Activated T-cell treated with anti-CD3 and anti-CD28 coated beads for 48 hours (primary cell): ENCODE results near the gene CACNB4.
"Not testable (repeated sequence)": the region's sequence is repeated elsewhere in the genome, so short reads cannot be mapped to it uniquely, and the experiment has no call there.

Source experiments
- DNase-seq: peaks from one replicate; pipeline ENCODE4 v3.0.0-alpha.2; 2020; ENCODE audit warnings: low read depth

Gene CACNB4

GRCh38 chr2:152019732-152020131 is 79.1 kb downstream of the CACNB4 start:
- no peak for DNase-seq

- DNase-seq: no peak
Observed at GRCh38 chr2:152016181-152017120, 82.4 kb downstream of the CACNB4 start.

GRCh38 chr2:152015552-152015951 is 83.3 kb downstream of the CACNB4 start:
- DNase-seq: no peak

GRCh38 chr2:152012697-152013096 is 86.1 kb downstream of the CACNB4 start:
- no peak for DNase-seq

GRCh38 chr2:152011724-152012123 is 87.1 kb downstream of the CACNB4 start:
- no peak for DNase-seq

- DNase-seq: no peak
Observed at GRCh38 chr2:152005607-152006006, 93.2 kb downstream of the CACNB4 start.

GRCh38 chr2:152003283-152003682 is 95.6 kb downstream of the CACNB4 start:
- DNase-seq: not testable (repeated sequence)

GRCh38 chr2:151999053-151999452 is 99.8 kb downstream of the CACNB4 start:
- DNase-seq: peak; percentile 26

- no peak for DNase-seq
Observed at GRCh38 chr2:151996243-151997003, 102.4 kb downstream of the CACNB4 start.

- no peak for DNase-seq
Observed at GRCh38 chr2:151995161-151995557, 103.7 kb downstream of the CACNB4 start.

GRCh38 chr2:151994178-151994577 is 104.7 kb downstream of the CACNB4 start:
- not testable (repeated sequence) for DNase-seq

- DNase-seq: no peak
Observed at GRCh38 chr2:151991010-151991409, 107.8 kb downstream of the CACNB4 start.

- no peak for DNase-seq
Observed at GRCh38 chr2:151989378-151989777, 109.5 kb downstream of the CACNB4 start.

GRCh38 chr2:151987484-151987883 is 111.4 kb downstream of the CACNB4 start:
- DNase-seq: no peak

- no peak for DNase-seq
Observed at GRCh38 chr2:151984424-151985083, 114.3 kb downstream of the CACNB4 start.

- DNase-seq: no peak
Observed at GRCh38 chr2:151983221-151983620, 115.6 kb downstream of the CACNB4 start.

GRCh38 chr2:151981886-151982285 is 117.0 kb downstream of the CACNB4 start:
- DNase-seq: no peak

- DNase-seq: no peak
Observed at GRCh38 chr2:151979694-151980093, 119.2 kb downstream of the CACNB4 start.

- DNase-seq: no peak
Observed at GRCh38 chr2:151978709-151979108, 120.1 kb downstream of the CACNB4 start.

- no peak for DNase-seq
Observed at GRCh38 chr2:151977631-151978030, 121.2 kb downstream of the CACNB4 start.

- peak; percentile 6 for DNase-seq
Observed at GRCh38 chr2:151976945-151977353, 121.9 kb downstream of the CACNB4 start.
